Chondrocyte (in vitro differentiated cells): ENCODE measurements around the gene NHLRC2. TPM values are rescaled to one million over a fixed set of nuclear protein-coding genes. Genes with fewer than 3 reads are reported as not detected.
A peak's percentile ranks its signal among the peaks of the same experiment; 100 is the strongest.

Experiments used
- DNase-seq: peaks from one replicate; pipeline ENCODE4 v3.0.0; 2021; ENCODE audit warnings: mixed read lengths, low spot score
- H3K27ac Mint-ChIP-seq: one replicate; pipeline ENCODE4 v1.8.0; 2021; ENCODE audit warnings: mild to moderate bottlenecking, moderate library complexity, mixed read lengths; ENCODE audit not compliant: unreplicated experiment
- H3K27me3 Mint-ChIP-seq: 2 replicates; pipeline ENCODE4 v1.8.0; 2021; ENCODE audit warnings: low read depth, mixed read lengths
- H3K36me3 Mint-ChIP-seq: 2 replicates; pipeline ENCODE4 v1.8.0; 2021; ENCODE audit warnings: low read depth, mixed read lengths
- H3K4me1 Mint-ChIP-seq: 2 replicates; pipeline ENCODE4 v1.8.0; 2021; ENCODE audit warnings: low read depth, mild to moderate bottlenecking, mixed read lengths
- H3K4me3 Mint-ChIP-seq: one replicate; pipeline ENCODE4 v1.8.0; 2021; ENCODE audit warnings: mild to moderate bottlenecking, moderate library complexity, mixed read lengths; ENCODE audit not compliant: unreplicated experiment
- H3K9me3 Mint-ChIP-seq: 2 replicates; pipeline ENCODE4 v1.8.0; 2021; ENCODE audit warnings: low read depth, mixed read lengths
- CTCF ChIP-seq: fragments of 200-600 bp; sonication (generic); IDR thresholded peaks from 2 replicates; pipeline ENCODE4 v1.5.0; 2021; ENCODE audit warnings: antibody characterized with exemption, mild to moderate bottlenecking, moderate library complexity
- total RNA-seq: library from RNA; stranded (reverse); gene quantifications from 3 replicates; pipeline ENCODE4 v1.2.1, GENCODE V29; 2021

The NHLRC2 gene
- total RNA-seq, 1 donor from 2014 or later = 29.2 TPM

DNA sequence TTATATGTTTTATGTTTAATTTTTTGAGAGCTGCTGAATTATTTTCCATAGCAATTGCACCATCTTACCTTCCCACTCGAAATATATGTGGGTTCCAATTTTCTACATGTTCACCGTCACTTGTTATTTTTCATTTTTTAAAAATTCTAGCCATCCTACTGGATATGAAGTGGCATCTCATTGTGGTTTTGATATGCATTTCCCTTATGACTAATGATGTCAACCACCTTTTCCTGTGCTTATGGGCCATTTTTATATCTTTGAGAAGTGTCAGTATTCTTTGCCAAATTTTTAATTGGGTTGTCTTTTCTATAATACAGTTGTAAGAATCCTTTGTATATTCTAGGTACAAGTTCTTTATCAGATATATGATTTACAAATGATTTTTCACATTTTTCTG lies 27.8 kb downstream of the NHLRC2 start:
- Mint-ChIP-seq H3K4me1 (peaks cover 14% of the 10 kb centered on the region), H3K27ac (no peak overlapping the region), H3K27me3 (no peaks in the 10 kb centered on the region), H3K9me3 (peaks cover 9% of the 10 kb centered on the region), H3K4me3 (no peak overlapping the region), H3K36me3 (peaks cover 23% of the 10 kb centered on the region)
- TF ChIP-seq CTCF = no peak
- DNase-seq = no peak

DNA sequence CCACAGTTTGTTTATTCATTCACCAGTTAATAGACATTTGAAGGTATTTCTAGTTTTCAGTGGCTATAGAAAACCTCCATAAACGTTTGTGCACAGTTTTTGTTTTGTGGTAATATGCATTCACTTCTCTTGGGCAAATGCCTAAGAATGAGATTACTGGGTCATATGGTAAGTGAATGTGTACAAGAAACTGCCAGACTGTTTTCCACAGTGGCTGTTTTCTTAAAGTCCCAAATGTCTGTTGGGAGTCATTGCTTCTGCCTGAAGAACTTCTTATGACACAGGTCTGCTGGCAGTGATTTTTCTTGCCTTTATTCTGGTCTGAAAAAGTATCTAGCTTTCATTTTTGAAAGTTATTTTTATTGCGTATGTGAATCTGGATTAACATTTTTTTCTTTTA lies 35.5 kb downstream of the NHLRC2 start:
- no peaks in the 10 kb centered on the region for H3K9me3 Mint-ChIP-seq
- no peak overlapping the region for H3K27ac Mint-ChIP-seq
- peaks cover 43% of the 10 kb centered on the region for H3K4me1 Mint-ChIP-seq
- H3K36me3 Mint-ChIP-seq = peaks cover 16% of the 10 kb centered on the region
- no peak for DNase-seq
- TF ChIP-seq CTCF = no peak
- no peak overlapping the region for H3K4me3 Mint-ChIP-seq
- H3K27me3 Mint-ChIP-seq = no peaks in the 10 kb centered on the region

DNA sequence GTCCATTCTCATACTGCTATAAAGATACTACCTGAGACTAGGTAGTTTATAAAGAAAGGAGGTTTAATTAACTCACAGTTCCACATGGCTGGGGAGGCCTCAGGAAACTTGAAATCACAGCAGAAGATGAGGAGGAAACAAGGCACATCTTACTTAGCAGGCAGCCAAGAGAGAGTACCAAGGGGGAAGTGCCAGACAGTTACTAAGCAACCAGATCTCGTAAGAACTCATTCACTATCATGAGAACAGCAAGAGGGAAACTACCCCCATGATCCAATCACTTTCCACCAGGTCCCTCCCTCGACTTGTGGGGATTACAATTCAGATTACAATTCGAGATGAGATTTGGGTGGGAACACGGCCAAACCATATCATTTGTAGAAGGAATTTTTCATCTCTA lies 36.3 kb downstream of the NHLRC2 start:
- Mint-ChIP-seq H3K27me3 (no peaks in the 10 kb centered on the region), H3K4me3 (no peak overlapping the region), H3K36me3 (peaks cover 15% of the 10 kb centered on the region), H3K9me3 (no peaks in the 10 kb centered on the region), H3K4me1 (peaks cover 51% of the 10 kb centered on the region), H3K27ac (peak overlapping the region; percentile 68)
- DNase-seq = no peak
- TF ChIP-seq CTCF = no peak

DNA sequence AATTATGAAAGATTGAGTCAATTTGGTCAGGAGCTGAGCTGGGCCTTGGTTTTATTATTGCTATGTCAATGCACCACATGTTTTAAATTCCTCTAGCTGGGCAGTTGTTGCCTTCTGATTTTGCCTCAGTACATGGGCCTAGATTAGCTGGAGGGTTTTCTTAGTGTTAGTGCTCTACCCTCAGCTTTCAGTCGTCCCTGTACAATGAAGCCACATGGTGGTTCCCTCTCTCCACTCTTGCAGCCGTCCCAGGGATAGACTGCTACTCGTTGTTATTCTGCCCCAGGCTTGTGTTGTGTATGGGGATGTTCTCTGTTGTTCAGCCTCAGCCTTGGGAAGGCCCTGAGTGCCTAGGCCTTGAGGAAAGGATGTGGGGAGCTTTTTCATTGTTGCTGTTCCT lies 37.0 kb downstream of the NHLRC2 start:
- DNase-seq = no peak
- H3K4me3 Mint-ChIP-seq = no peak overlapping the region
- H3K9me3 Mint-ChIP-seq = no peaks in the 10 kb centered on the region
- peaks cover 51% of the 10 kb centered on the region for H3K4me1 Mint-ChIP-seq
- peak overlapping the region; percentile 64 for H3K27ac Mint-ChIP-seq
- TF ChIP-seq CTCF = peak; percentile 45
- H3K27me3 Mint-ChIP-seq = no peaks in the 10 kb centered on the region
- H3K36me3 Mint-ChIP-seq = peaks cover 9% of the 10 kb centered on the region

GRCh38 chr10:113893570-113893969 lies 39.1 kb downstream of the NHLRC2 start:
- Mint-ChIP-seq H3K36me3 (peaks cover 3% of the 10 kb centered on the region), H3K4me1 (peaks cover 63% of the 10 kb centered on the region), H3K9me3 (no peaks in the 10 kb centered on the region), H3K27ac (peak overlapping the region; percentile 14), H3K27me3 (no peaks in the 10 kb centered on the region), H3K4me3 (no peak overlapping the region)
- no peak for TF ChIP-seq CTCF
- DNase-seq = no peak
